ENCODE results near the gene TMF1.

TMF1 gene

DNA sequence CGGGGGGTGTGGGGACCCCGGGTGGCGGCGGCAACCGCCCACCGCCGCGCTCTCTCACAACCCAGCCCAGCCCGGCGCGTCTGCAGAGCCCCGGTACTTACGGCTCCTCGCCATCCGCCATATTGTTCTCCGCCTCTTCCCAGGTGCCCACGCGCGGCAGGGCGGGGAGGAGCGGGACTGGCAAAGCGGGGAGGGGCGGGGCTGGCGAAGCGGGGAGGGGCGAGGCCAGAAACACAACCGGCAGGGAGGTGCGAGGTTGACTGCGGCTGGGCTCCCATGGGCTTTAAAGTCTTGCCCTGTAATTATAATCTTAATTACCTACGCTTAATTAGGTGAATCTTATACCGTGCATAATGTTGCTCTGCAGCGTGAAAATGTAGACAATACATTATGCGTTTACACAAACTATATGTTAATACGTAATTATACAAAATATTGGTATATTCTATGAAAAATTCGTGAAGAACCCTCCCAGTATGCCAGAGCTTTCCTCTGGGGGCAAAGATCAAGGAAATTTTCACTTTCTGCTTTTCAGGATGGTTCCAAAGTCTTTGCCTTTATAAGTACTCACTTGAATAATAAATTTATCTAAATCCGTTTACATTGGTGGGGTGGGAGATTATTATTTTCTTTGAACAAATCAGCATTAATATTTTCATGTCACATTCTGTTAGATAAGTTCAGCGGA, 28.2 kb upstream of the TMF1 start, which contains the start of gene UBA3:
TSS of gene UBA3 (minus strand) at position 133 of the 688 bp plus-strand sequence. CDS start at position 121, 12 bp downstream.
- DNase-seq: peak; percentile 89

DNA sequence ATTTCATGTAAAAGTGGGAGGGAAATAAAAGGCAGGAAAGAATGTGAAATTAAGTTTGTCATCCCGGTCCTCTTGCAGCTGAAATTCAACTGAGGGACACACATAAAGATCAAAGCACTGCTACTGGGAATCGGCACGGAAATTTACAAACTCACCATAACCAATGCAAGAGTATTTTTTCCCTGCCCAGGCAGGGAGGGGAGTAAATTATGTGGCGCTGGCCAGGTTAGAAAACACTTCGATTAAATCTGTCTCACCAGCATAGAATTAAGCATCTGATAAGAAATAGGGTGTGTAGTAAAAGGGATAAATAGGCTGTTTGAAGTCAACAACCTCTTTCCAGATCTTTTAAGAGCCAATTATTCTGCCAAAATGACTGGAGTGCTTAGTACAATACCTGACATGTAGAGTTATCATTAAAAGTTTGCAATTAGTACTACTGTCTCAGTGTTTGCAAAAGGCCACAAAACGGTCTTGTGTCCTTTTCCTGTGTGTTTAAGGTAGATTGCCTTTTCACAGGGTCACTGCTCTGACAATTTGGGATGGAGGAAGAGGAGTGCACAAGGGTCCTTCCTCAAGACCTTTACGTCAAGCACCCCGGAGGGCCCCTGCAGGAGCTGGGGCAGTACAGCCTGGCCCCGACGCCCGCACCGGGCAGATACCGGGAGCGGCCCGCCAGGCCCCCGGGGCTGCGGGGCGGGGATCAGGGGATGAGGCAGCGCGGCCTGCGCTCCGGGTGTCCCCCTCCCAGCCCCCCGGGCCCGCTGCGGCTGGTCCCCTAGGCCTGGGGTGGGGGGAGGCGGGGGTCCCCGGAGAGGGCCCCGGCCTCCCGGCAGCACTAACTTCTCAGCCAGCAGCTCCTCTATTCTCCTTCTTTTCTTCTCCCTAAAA, 27.4 kb upstream of the TMF1 start:
- peak; percentile 30 for DNase-seq

- no peak for DNase-seq
Measured at GRCh38 chr3:69072928-69073327, 20.8 kb upstream of the TMF1 start.

GRCh38 chr3:69066121-69066520, 14.0 kb upstream of the TMF1 start:
- DNase-seq: no peak

- no peak for DNase-seq
Measured at GRCh38 chr3:69065318-69065964, 13.3 kb upstream of the TMF1 start.

DNA sequence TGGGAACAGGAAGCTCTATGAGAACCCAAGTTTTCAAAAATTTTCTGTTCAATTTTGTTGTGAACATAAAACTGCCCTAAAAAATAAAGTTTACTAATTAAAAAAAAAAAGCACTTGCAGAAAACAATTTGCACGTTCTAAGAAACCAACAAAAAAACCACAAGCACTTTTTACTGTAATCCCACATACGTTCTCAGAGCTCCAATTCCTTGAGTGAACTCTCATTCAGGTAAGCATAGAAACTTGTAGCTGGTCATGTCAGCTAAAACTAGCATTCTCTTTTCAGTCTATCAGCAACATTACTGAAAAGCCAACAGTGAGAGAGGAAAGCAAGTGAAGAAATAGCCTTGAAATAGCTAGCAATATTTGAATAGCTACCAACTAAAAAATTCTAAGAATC, 11.5 kb upstream of the TMF1 start:
- DNase-seq: no peak

DNA sequence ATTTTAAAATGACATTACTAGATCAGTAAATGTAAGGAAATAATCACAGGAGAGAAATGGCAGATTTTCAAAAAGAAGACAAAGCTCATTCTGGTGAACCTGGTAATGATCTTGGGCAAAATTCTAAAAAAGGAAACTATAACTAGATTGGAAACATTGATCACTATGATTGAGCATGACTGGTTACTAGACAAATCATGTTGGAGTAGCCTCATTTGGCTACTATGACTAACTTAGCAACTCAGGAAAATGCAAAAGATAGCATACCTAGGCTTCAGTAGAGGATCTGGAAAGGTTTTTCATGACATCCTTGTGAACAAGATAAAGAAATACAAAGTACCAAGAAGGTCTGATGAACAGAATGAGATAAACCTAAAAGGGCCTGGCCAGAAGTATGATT, 7.6 kb upstream of the TMF1 start:
- DNase-seq: no peak

- DNase-seq: no peak
Measured at GRCh38 chr3:69058947-69059224, 6.8 kb upstream of the TMF1 start.

DNA sequence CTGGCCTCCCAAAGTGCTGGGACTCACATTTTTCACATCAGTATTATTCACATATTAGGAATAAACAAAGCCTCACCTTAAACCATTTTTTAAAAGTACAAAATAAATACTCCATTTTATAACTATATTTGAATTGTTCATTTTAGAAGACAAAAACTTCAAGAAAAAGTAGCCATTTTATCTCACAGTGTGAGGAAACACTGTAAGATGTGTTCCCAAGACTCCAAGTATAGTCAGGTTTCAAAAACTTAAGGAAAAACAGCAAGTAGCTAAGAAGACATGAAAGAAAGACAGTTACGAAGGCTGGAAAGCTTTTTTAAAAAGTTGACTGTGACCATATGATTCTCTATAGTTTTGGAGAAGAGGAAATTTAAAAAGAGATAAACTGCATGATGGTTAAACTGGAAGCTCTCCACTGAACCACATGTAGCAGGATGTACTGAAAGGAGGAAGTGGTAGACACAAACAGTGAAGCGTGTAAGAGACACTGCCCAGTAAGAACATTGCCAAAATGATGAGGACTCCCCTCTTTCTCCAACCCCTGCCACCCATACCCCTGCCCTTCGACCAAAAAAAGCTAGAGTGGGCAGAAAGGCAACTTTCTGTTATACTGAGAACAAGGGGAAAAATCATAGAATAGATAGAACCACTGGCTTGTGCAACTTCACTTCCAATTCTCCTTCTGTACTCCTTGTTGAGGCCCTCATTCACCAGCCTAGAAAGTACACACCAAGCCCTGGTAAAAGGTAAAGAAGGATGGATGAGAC, 6.2 kb upstream of the TMF1 start:
- DNase-seq: peak; percentile 20

DNA sequence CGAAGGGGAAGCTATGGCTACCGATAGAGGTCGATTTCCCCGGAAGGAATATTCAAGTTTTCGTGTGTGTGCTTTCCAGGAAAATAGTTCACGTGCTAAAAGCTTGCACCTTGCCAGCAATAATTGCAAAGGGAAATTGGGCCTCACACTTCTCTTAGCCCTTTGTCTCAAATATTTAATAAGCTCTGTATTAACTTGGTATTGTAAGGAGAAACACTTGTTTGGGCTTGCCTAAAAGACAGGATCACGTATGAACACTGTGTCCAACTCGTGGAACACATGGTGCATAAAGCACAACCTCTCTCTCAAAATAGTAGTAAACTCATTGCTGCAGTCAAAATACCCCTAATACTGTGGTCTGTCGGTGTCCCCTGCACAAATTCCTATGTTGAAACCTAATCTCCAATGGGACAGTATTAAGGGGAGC, 352 bp upstream of the TMF1 start:
- no peak for DNase-seq

GRCh38 chr3:69048990-69049389, 3.1 kb downstream of the TMF1 start:
- DNase-seq: no peak

GRCh38 chr3:69044608-69045007, 7.5 kb downstream of the TMF1 start:
- DNase-seq: no peak

DNA sequence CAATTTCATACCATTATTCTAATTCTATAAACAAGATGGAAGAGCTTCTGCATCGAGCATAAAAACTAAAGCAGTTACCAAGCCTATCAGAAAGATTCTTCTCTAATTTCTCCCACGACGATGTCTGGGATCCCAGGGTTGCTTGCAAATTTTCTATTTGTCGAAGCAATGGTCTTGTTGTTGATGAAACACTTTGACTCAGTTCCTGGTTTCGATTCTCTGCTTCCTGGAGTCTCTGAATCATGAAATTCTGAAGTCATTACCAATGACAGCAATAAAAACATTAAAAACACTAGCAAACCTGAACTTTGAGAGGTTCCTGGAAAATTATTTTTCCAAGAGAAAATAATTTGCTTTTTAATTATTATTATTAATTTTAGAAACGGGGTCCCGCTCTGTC, 18.7 kb downstream of the TMF1 start:
- DNase-seq: no peak

- DNase-seq: no peak
Measured at GRCh38 chr3:69032737-69033136, 19.4 kb downstream of the TMF1 start.

DNA sequence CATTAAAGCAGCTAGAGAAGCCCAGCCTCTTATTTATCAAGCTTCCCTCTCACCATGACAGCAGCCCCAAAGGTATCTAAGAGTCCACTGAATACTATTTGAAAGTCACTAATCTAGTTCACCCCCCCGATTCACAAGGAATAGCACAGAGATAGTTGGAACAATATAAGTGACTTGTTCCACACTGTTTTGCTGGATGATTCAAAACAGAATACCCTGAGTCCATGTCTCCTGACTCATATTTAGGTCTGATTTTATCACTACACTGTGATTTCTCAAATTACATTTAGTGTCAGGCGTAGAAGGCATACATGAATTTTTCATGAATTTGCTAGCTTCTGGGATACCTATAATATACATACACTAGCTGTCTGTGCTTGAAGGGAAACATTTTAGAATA, 20.0 kb downstream of the TMF1 start:
- no peak for DNase-seq

GRCh38 chr3:69031635-69032034, 20.5 kb downstream of the TMF1 start:
- no peak for DNase-seq

DNA sequence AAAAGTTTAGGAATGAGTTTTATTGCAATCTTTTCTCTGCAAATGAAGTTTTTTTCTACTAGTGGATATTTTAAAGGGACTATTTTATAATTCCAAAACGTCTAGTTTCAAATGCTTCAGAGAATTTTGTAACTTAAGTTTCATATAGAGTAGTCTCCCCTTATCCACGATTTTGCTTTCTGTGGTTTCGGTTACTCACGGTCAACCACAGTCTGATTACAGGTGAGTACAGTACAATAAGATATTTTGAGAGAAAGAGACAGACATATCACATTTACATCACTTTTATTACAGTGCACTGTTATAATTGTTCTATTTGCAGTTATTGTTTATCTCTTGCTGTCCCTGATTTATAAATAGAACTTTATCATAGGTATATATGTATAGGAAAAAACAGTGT, 31.3 kb downstream of the TMF1 start:
- no peak for DNase-seq

DNA sequence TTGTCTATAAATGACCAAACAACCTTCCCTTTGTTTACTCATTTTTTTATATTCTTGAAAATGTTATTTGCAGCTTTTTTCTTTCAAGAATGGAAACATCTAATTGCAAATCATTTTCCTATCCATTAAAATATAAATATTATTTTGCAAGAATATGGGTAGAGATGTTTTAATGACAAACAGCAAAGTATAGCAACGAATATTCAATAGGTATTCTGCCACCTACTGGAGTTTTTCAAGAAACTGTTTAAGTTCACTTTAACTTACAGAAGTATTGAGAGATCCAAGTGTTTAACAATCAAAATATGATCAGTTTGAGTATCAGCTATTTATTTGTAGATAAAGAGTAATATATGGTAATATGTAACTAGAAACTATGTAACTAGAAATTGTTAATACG, 31.7 kb downstream of the TMF1 start:
- peak; percentile 24 for DNase-seq

- peak; percentile 14 for DNase-seq
Measured at GRCh38 chr3:69016901-69017300, 35.2 kb downstream of the TMF1 start.

DNA sequence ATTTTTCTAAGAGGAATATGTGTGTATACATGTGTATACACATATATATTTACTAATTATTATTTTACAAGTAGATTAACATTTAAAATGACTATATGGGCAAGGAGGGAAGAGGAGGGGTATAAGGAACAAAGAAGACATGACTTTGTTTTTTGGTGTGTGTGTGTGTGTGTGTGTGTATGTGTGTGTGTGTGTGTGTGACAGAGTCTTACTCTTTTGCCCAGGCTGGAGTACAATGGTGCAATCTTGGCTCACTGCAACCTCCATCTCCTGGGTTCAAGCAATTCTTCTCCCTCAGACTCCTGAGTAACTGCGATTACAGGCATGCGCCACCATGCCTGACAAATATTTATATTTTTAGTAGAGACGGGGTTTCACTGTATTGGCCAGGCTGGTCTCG, 36.0 kb downstream of the TMF1 start:
- DNase-seq: no peak

DNA sequence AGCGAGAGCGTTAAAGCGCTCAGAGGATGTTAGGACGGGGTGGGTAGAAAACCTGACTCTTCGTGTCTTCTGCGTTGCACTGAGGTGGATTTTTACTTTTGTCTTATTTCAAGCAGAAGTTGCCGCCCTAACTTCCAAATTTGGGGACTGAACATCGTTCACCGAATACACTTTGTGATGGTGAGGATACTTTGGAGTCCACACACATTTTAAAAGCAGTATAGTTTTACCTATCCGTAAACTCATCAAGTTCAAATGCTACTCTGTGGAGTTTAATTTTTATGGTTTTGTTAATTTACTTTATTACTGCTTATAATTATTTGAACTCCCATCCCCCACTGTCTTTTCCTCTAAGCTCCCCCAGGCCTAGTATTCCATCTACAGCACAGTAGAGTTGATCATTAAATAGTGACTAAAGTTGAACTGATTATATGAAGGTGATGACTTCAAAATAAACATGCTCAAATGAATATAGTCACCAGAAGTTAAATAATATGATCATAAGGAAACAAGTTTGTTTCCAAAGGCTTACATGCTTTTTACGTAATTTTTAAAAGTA, 38.0 kb downstream of the TMF1 start:
- DNase-seq: no peak

DNA sequence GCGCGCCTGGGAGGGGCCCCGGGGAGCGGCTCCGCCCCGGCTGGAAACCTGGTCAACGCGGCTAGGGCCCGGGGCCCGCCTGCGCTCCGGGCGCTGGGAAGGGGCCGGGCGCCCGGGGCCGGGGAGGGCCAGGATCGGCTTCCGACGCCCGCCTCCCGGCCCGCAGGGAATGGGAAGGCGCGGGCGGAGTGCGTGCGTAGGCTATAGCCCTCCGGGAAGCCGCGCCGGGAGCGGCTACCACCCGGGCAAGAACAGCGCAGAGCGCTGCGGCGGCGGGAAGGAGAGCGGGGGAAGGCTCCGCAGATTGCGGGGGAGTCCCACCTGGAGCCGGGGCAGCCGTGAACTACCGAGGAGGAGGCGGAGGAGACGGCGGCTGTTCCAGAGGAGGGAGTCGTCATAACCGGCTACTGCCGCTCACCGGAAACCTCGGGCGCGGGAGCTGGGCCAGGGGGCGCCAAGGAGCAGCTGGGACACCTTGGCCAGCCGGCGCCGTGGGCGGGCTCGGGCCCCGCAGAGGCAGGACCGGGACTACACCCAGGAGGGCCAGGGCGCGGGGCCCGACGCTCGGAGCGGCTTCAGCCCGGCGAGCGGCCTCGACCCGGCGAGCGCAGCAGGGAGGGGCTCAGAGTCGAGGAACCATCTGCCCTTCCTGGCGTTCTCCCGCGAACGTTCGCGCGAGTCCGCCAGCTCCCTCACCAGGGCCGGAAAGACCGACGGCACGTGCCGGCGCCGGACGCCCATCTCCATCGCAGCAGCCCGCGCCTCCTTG, 38.7 kb downstream of the TMF1 start, which contains the start of gene EOGT:
TSS of gene EOGT (minus strand) at position 432 of the 769 bp plus-strand sequence. CDS start 3,838 bp downstream, outside the sequence.
- peak; percentile 83 for DNase-seq

All from hematopoietic multipotent progenitor cell treated with erythropoietin and hydrocortisone succinate and interleukin-3 and kit ligand, for 8 days (in vitro differentiated cells).